ENCODE measurements around the gene SMC1B.

- no peak for TF ChIP-seq POLR2AphosphoS5 (IDR thresholded peaks at IDR 0.05)
- no peak for TF ChIP-seq CTCF (IDR thresholded peaks at IDR 0.05)
Measured at GRCh38 chr22:45306139-45306538, 107.3 kb downstream of the SMC1B start.

Data from gastroesophageal sphincter (tissue), 3 donors.